GM08714 (cell line): Measurements from ENCODE around the gene SLC30A5.
"Not testable (repeated sequence)": the region's sequence is repeated elsewhere in the genome, so short reads cannot be mapped to it uniquely, and the experiment has no call there.

Source experiments
- H3K4me3 ChIP-seq: fragments of 200-500 bp; sonication (Bioruptor generic); 2 replicates; pipeline ENCODE4 v1.5.1; 2014; ENCODE audit warnings: mild to moderate bottlenecking, low read length, inconsistent platforms
- ZNF274 ChIP-seq: IDR thresholded peaks from 2 replicates; pipeline ENCODE4 v1.6.1; 2012; ENCODE audit warnings: mild to moderate bottlenecking, low read depth, low read length

Gene SLC30A5

GRCh38 chr5:69136293-69136692 is 42.5 kb downstream of the SLC30A5 start:
- TF ChIP-seq ZNF274, result no peak

GRCh38 chr5:69137208-69137607 is 43.4 kb downstream of the SLC30A5 start:
- H3K4me3 ChIP-seq, result not testable (repeated sequence)

More at GRCh38 chr5:69136293-69136692, 42.5 kb downstream of the SLC30A5 start:
- H3K4me3 ChIP-seq, result no peak overlapping the region

GRCh38 chr5:69137807-69138206 is 44.0 kb downstream of the SLC30A5 start:
- no peak for TF ChIP-seq ZNF274
- no peak overlapping the region for H3K4me3 ChIP-seq

- TF ChIP-seq ZNF274, result no peak
- no peak overlapping the region for H3K4me3 ChIP-seq
Measured at GRCh38 chr5:69138766-69139165, 45.0 kb downstream of the SLC30A5 start.

GRCh38 chr5:69140239-69140638 is 46.4 kb downstream of the SLC30A5 start:
- not testable (repeated sequence) for H3K4me3 ChIP-seq

- TF ChIP-seq ZNF274, result no peak
- no peak overlapping the region for H3K4me3 ChIP-seq
Measured at GRCh38 chr5:69140827-69141226, 47.0 kb downstream of the SLC30A5 start.

GRCh38 chr5:69148576-69148975 is 54.8 kb downstream of the SLC30A5 start:
- H3K4me3 ChIP-seq, result not testable (repeated sequence)

- TF ChIP-seq ZNF274, result no peak
Measured at GRCh38 chr5:69148981-69149675, 55.3 kb downstream of the SLC30A5 start.

GRCh38 chr5:69149676-69150010 is 55.8 kb downstream of the SLC30A5 start:
- no peak overlapping the region for H3K4me3 ChIP-seq
- TF ChIP-seq ZNF274, result no peak

More at GRCh38 chr5:69148981-69149675, 55.3 kb downstream of the SLC30A5 start:
- H3K4me3 ChIP-seq, result no peak overlapping the region

GRCh38 chr5:69152731-69153130 is 58.9 kb downstream of the SLC30A5 start:
- no peak overlapping the region for H3K4me3 ChIP-seq
- no peak for TF ChIP-seq ZNF274

- H3K4me3 ChIP-seq, result no peak overlapping the region
- no peak for TF ChIP-seq ZNF274
Measured at GRCh38 chr5:69156456-69156855, 62.6 kb downstream of the SLC30A5 start.

GRCh38 chr5:69158039-69158438 is 64.2 kb downstream of the SLC30A5 start:
- TF ChIP-seq ZNF274, result no peak
- no peak overlapping the region for H3K4me3 ChIP-seq

GRCh38 chr5:69160651-69161050 is 66.8 kb downstream of the SLC30A5 start:
- H3K4me3 ChIP-seq, result no peak overlapping the region
- TF ChIP-seq ZNF274, result no peak

- TF ChIP-seq ZNF274, result no peak
- peak within 1 kb of the TSS; percentile 82 for H3K4me3 ChIP-seq
Measured at GRCh38 chr5:69166686-69167492, 73.1 kb downstream of the SLC30A5 start, which contains the start of gene CCNB1. CCNB1 (plus strand) TSS chr5:69167150; CDS start chr5:69167263, 113 bp downstream.

GRCh38 chr5:69167493-69167855 is 73.7 kb downstream of the SLC30A5 start:
- peak overlapping the region; percentile 82 for H3K4me3 ChIP-seq
- no peak for TF ChIP-seq ZNF274
